Mucosa of descending colon (tissue), 3 donors: ENCODE data around the gene GABRD. TPM values are rescaled to one million over a fixed set of nuclear protein-coding genes. Genes with fewer than 3 reads are reported as not detected.

Experiments
- ATAC-seq: fragments of 200-7000 bp; cut with Tn5 transposase; one replicate; pipeline ENCODE4 v1.9.1; 2020; ENCODE audit warnings: mild to moderate bottlenecking, moderate library complexity
- DNase-seq, 3 donors: peaks; one replicate each; pipeline ENCODE4 v3.0.0-alpha.2; 2020
- H3K36me3 ChIP-seq: fragments of 200-600 bp; one replicate; pipeline ENCODE4 v1.8.0; 2021; ENCODE audit warnings: low read depth, mild to moderate bottlenecking
- H3K4me1 ChIP-seq: fragments of 200-600 bp; one replicate; pipeline ENCODE4 v1.8.0; 2021; ENCODE audit warnings: low read depth, mild to moderate bottlenecking
- H3K4me3 ChIP-seq: fragments of 200-600 bp; one replicate; pipeline ENCODE4 v1.8.0; 2021; ENCODE audit warnings: mild to moderate bottlenecking
- H3K9me3 ChIP-seq: fragments of 200-600 bp; one replicate; pipeline ENCODE4 v1.8.0; 2021; ENCODE audit warnings: mild to moderate bottlenecking
- CTCF ChIP-seq: fragments of 200-600 bp; IDR thresholded peaks from one replicate; pipeline ENCODE4 v1.8.0; 2022; ENCODE audit warnings: antibody characterized with exemption, mild to moderate bottlenecking
- intact Hi-C, 2 donors: fragments of 100-400 bp; cut with DNase I in 1 of 2; cut with micrococcal nuclease in 1 of 2; formaldehyde crosslinking; loops; one replicate each; pipeline versions ENCODE4 v1.11.0 to v1.11.1; 2022; cut with DNase I, micrococcal nuclease
- total RNA-seq, 3 donors: library from RNA; stranded (reverse); fragmentation: NEBNext Ultra II Directional in 2 of 3; extraction: Animal tissue kit (Norgen Biotek cat#: 25700) in 2 of 3; gene quantifications; one replicate each; pipeline versions ENCODE4 v1.2.1 to v1.2.4, GENCODE V29; 2021 to 2023
- donor health status: DM: no; HTN: no; CAD: no; lungs with moderate emphysema.
- donor health status: DM: no; HTN: no; CAD: no.
- donor health status: DM: no; HTN: yes; CAD: no.

GABRD gene
- total RNA-seq, 3 donors from 2014 or later: not detected

DNA sequence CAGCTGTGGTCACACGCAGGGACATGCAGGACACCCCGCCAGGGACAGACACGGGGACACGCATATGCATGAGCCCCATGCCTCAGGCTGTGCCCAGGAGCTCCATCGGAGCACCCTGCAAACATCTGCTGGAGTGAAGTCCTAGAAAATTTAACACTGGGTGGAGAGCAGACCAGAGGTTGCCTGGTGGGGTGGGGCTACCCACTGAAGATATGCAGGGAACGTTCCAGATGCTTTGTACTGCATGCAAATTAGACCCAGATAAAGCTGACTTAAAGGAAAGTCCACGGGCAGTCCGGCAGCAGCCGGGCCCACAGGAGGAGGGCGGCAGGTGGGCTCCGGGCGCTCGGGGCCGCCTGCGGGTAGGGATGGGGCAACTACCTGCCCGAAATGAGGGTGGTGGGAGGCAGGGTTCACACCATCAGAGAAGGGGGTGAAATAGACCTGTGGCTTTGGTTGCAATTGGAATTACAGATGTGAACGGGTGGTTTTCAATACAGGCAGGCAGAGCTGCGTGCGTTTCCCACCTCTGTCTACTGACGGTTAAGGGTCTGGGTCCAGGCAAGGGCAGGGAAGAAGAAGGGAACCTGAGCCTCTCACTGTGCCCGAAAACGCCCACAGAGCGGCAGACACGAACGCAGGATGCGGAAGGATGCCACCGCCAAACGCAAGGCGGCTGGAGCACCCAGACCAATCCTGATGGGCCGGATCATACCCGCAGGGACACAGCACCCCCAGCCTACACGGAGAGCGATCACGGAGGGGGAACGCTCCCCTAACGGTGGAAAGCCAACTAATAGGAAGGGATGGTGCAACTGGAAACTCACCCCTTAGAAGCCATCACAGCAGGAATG, 36.5 kb upstream of the GABRD start:
- H3K4me1 ChIP-seq: no peaks in the 10 kb centered on the region
- no peak for TF ChIP-seq CTCF
- no peak for DNase-seq
- ATAC-seq: no peak
- no peaks in the 10 kb centered on the region for H3K9me3 ChIP-seq
- intact Hi-C loops: no loop called here
- H3K4me3 ChIP-seq: no peak overlapping the region
- H3K36me3 ChIP-seq: no peaks in the 10 kb centered on the region

DNA sequence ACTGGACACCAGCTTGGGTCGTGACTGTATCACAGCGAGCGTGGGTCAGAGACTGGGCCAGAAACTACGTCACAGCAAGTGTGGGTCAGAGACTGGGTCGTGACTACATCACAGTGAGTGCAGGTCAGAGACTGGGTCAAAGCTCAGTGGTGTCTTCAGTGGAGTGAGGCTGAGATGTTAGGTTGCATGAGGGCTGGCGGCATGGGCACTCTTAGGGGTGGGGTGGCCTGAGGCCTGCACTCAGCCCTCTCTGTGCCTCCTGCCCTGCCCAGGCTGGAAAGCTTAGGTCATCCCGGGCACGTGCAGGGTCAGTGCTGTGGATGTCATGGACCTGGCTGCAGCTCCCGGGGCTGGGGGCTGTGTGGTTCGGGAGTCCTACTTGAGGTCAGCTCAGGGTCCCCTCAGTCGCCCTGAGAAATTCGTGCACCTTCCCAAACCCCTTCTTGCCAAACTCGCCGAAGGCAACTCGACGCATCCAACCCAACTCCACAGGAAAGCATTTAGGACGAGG, 34.5 kb upstream of the GABRD start:
- no peak for TF ChIP-seq CTCF
- DNase-seq (no peak), ATAC-seq (no peak)
- H3K4me3 ChIP-seq: no peak overlapping the region
- H3K4me1 ChIP-seq: no peaks in the 10 kb centered on the region
- no peaks in the 10 kb centered on the region for H3K36me3 ChIP-seq
- intact Hi-C loops: no loop called here
- H3K9me3 ChIP-seq: no peaks in the 10 kb centered on the region

- Histone ChIP-seq H3K9me3 (no peaks in the 10 kb centered on the region), H3K4me1 (no peaks in the 10 kb centered on the region), H3K4me3 (no peak overlapping the region), H3K36me3 (no peaks in the 10 kb centered on the region)
- ATAC-seq: no peak
- no peak for TF ChIP-seq CTCF
- DNase-seq: peak in 1 of 3 donors; percentile 41
- intact Hi-C loops: no loop called here
These were observed 33.6 kb upstream of the GABRD start for GRCh38 chr1:1985375-1986050.

DNA sequence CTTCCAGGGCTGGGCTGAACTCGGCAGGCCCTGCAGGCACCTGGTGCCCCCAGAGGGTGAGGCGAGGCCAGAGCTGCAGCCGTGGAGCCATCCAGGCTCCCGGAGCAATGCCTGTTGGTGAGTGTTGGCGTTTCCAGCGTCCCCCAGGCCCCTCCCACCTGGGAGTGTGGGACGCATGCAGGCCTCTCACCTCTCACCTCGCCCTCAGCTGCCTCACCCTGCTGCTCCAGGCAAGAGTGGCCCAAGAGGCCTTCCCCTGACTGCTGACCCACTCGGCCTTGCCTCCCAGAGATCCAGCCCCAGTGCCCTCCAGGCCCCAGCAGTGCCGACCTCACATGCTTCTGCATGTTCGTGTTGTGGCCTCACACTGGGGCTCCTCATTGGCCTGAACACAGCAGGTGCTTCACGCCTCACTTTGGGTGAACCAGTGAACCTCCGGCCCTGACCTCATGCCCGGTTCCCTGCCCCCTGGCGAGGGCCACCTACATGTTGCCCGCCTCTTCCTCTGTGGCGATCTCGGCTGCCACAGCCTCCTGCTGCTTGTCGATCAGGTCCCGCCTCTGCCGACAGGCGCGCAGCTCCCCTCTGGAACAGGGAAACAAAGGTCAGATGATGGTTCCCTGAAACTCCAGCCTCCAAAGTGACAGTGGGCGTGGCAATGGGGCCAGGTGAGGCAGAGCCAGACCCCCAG, 32.5 kb upstream of the GABRD start:
- ATAC-seq (no peak), DNase-seq (no peak)
- no peak for TF ChIP-seq CTCF
- intact Hi-C loops: no loop called here
- Histone ChIP-seq H3K36me3 (no peaks in the 10 kb centered on the region), H3K4me1 (no peaks in the 10 kb centered on the region), H3K4me3 (no peak overlapping the region), H3K9me3 (no peaks in the 10 kb centered on the region)

- intact Hi-C loops: no loop called here
- Histone ChIP-seq H3K4me1 (no peaks in the 10 kb centered on the region), H3K9me3 (no peaks in the 10 kb centered on the region), H3K36me3 (no peaks in the 10 kb centered on the region), H3K4me3 (no peak overlapping the region)
- TF ChIP-seq CTCF: no peak
- DNase-seq (no peak), ATAC-seq (no peak)
These were observed 32.0 kb upstream of the GABRD start for GRCh38 chr1:1987142-1987510.
